ENCODE results near the gene G0S2. TPM values are rescaled to one million over a fixed set of nuclear protein-coding genes. Genes with fewer than 3 reads are reported as not detected.

Gene G0S2
- total RNA-seq, 2 experiments from 2014 or later, result 6.4 to 6.8 TPM

- H3K27ac ChIP-seq (ENCODE audit: low read depth in 1 of 2, low read length in 2 of 2), result no peak overlapping the region
- DNase-seq, result peak in 4 of 14 experiments; percentile 23 to 84 (median 77)
- Mint-ChIP-seq H3K27me3 (peaks cover 39% of the 10 kb centered on the region), H3K4me1 (ENCODE audit: low read depth) (peaks cover 44% of the 10 kb centered on the region), H3K36me3 (ENCODE audit: low read depth) (no peaks in the 10 kb centered on the region), H3K4me3 (peak overlapping the region; percentile 36), H3K9me3 (no peaks in the 10 kb centered on the region), H3K27ac (peak overlapping the region; percentile 69)
- H3K9me3 ChIP-seq (ENCODE audit: control insufficient read depth in 1 of 2, insufficient read depth in 1 of 2, low read length in 2 of 2), result no peaks in the 10 kb centered on the region
- no peak overlapping the region for H3K4me3 ChIP-seq (ENCODE audit: low read length)
- H3K27me3 ChIP-seq (ENCODE audit: control insufficient read depth in 1 of 2, insufficient read depth in 2 of 2, low read length in 2 of 2), result peaks cover 0 to 15% of the 10 kb centered on the region in 2 experiments
- TF ChIP-seq CTCF (IDR thresholded peaks at IDR 0.05), result no peak
- ChIA-PET CTCF (no interaction called here), POLR2A (interaction anchor here (1.0 to 1.5 kb wide), 3 partner anchors 13 to 77 kb away, joined by 3 to 5 read pairs (median 3); no protein-coding TSS in a partner anchor)
- peak; percentile 70 for ATAC-seq (ENCODE audit: poor library complexity)
- H3K4me1 ChIP-seq (ENCODE audit: insufficient read depth, low read length), result peaks cover 43% of the 10 kb centered on the region
- H3K36me3 ChIP-seq (ENCODE audit: insufficient read depth, low read length), result no peaks in the 10 kb centered on the region
- intact Hi-C loops (cut with DNase I, micrococcal nuclease), result loop anchor here in 1 of 2 experiments (1.0 kb wide), 1 partner anchor 20 kb away; no protein-coding TSS in a partner anchor
Measured at GRCh38 chr1:209672705-209673630, 2.2 kb upstream of the G0S2 start.

- TF ChIP-seq CTCF (IDR thresholded peaks at IDR 0.05), result no peak
Measured at GRCh38 chr1:209673631-209674417, 1.4 kb upstream of the G0S2 start.

GRCh38 chr1:209675565-209676154 lies 448 bp downstream of the G0S2 start:
- ATAC-seq (ENCODE audit: poor library complexity) (peak; percentile 16), DNase-seq (peak in 1 of 14 experiments; percentile 23)
- H3K4me3 ChIP-seq (ENCODE audit: low read length), result peak overlapping the region; percentile 60
- H3K27ac ChIP-seq (ENCODE audit: low read depth in 1 of 2, low read length in 2 of 2), result no peak overlapping the region
- no peaks in the 10 kb centered on the region for H3K9me3 ChIP-seq (ENCODE audit: control insufficient read depth in 1 of 2, insufficient read depth in 1 of 2, low read length in 2 of 2)
- Mint-ChIP-seq H3K9me3 (no peaks in the 10 kb centered on the region), H3K27ac (no peak overlapping the region), H3K36me3 (ENCODE audit: low read depth) (no peaks in the 10 kb centered on the region), H3K4me1 (ENCODE audit: low read depth) (peaks cover 44% of the 10 kb centered on the region), H3K4me3 (peak overlapping the region; percentile 18), H3K27me3 (peaks cover 45% of the 10 kb centered on the region)
- H3K4me1 ChIP-seq (ENCODE audit: insufficient read depth, low read length), result peaks cover 40% of the 10 kb centered on the region
- POLR2A ChIA-PET, result interaction anchor here (0.6 to 1.4 kb wide), 4 partner anchors 10 to 99 kb away, joined by 3 read pairs; no protein-coding TSS in a partner anchor
- no peaks in the 10 kb centered on the region for H3K36me3 ChIP-seq (ENCODE audit: insufficient read depth, low read length)
- peaks cover 0 to 15% of the 10 kb centered on the region in 2 experiments for H3K27me3 ChIP-seq (ENCODE audit: control insufficient read depth in 1 of 2, insufficient read depth in 2 of 2, low read length in 2 of 2)
- intact Hi-C loops (cut with DNase I, micrococcal nuclease), result no loop called here
- TF ChIP-seq CTCF (IDR thresholded peaks at IDR 0.05), result no peak
- CTCF ChIA-PET, result no interaction called here

More at GRCh38 chr1:209673631-209674417, 1.4 kb upstream of the G0S2 start:
- H3K27me3 Mint-ChIP-seq, result peaks cover 45% of the 10 kb centered on the region
- H3K4me3 Mint-ChIP-seq, result peak overlapping the region; percentile 36
- peaks cover 43% of the 10 kb centered on the region for H3K4me1 ChIP-seq (ENCODE audit: insufficient read depth, low read length)
- H3K27ac Mint-ChIP-seq, result peak overlapping the region; percentile 1
- H3K27ac ChIP-seq (ENCODE audit: low read depth in 1 of 2, low read length in 2 of 2), result no peak overlapping the region
- H3K9me3 ChIP-seq (ENCODE audit: control insufficient read depth in 1 of 2, insufficient read depth in 1 of 2, low read length in 2 of 2), result no peaks in the 10 kb centered on the region
- no peaks in the 10 kb centered on the region for H3K9me3 Mint-ChIP-seq
- H3K36me3 Mint-ChIP-seq (ENCODE audit: low read depth), result no peaks in the 10 kb centered on the region
- intact Hi-C loops (cut with DNase I, micrococcal nuclease), result loop anchor here in 1 of 2 experiments (1.0 kb wide), 1 partner anchor 19 kb away; no protein-coding TSS in a partner anchor
- no peak overlapping the region for H3K4me3 ChIP-seq (ENCODE audit: low read length)
- no peaks in the 10 kb centered on the region for H3K36me3 ChIP-seq (ENCODE audit: insufficient read depth, low read length)
- no peak for ATAC-seq (ENCODE audit: poor library complexity)
- CTCF ChIA-PET, result interaction anchor here (0.7 kb wide), 1 partner anchor 100 kb away, joined by 3 read pairs; no protein-coding TSS in a partner anchor
- peak in 2 of 14 experiments; percentile 48 to 51 for DNase-seq
- peaks cover 44% of the 10 kb centered on the region for H3K4me1 Mint-ChIP-seq (ENCODE audit: low read depth)
- POLR2A ChIA-PET, result interaction anchor here (1.0 to 1.5 kb wide), 3 partner anchors 12 to 76 kb away, joined by 3 to 5 read pairs (median 3); no protein-coding TSS in a partner anchor
- peaks cover 0 to 15% of the 10 kb centered on the region in 2 experiments for H3K27me3 ChIP-seq (ENCODE audit: control insufficient read depth in 1 of 2, insufficient read depth in 2 of 2, low read length in 2 of 2)

All from CD4-positive, alpha-beta T cell (primary cell).